Gastrocnemius medialis (tissue), 4 donors: ENCODE measurements around the gene KCNC4. TPM values are rescaled to one million over a fixed set of nuclear protein-coding genes. Genes with fewer than 3 reads are reported as not detected.

Source experiments
- ATAC-seq, 2 donors: fragments of 150-250 bp; one replicate each; pipeline ENCODE4 v1.9.1; 2016
- DNase-seq, 2 donors: peaks; one replicate each; pipeline ENCODE4 v3.0.0-alpha.2; 2019
- H3K27ac ChIP-seq, 4 donors: fragments of 200-600 bp; sonication (generic); 1 replicate in 1 of 4; 2 replicates in 3 of 4; pipeline ENCODE4 v1.5.1; 2016 to 2018; ENCODE audit warnings: mild to moderate bottlenecking in 2 of 4, moderate library complexity in 1 of 4
- H3K27me3 ChIP-seq, 3 donors: fragments of 200-600 bp; sonication (generic) in 2 of 3; 1 replicate in 1 of 3; 2 replicates in 2 of 3; pipeline versions ENCODE4 v1.5.1 to v1.6.0; 2016 to 2019; ENCODE audit warnings: mild to moderate bottlenecking in 1 of 3, moderate library complexity in 1 of 3
- H3K36me3 ChIP-seq, 2 donors: fragments of 200-600 bp; sonication (generic) in 1 of 2; one replicate each; pipeline ENCODE4 v1.5.1; 2017 to 2018
- H3K4me1 ChIP-seq, 2 donors: fragments of 200-600 bp; sonication (generic) in 1 of 2; one replicate each; pipeline ENCODE4 v1.5.1; 2016 to 2017; ENCODE audit warnings: mild to moderate bottlenecking in 2 of 2
- H3K4me3 ChIP-seq, 4 donors: fragments of 200-600 bp; sonication (generic) in 3 of 4; 1 replicate in 1 of 4; 2 replicates in 3 of 4; pipeline ENCODE4 v1.5.1; 2016 to 2019; ENCODE audit warnings: mild to moderate bottlenecking in 2 of 4
- H3K9me3 ChIP-seq, 3 donors: fragments of 200-600 bp; sonication (generic) in 2 of 3; 1 replicate in 1 of 3; 2 replicates in 2 of 3; pipeline ENCODE4 v1.5.1; 2016 to 2019
- CTCF ChIP-seq, 5 experiments: fragments of 450-650 bp in 3 of 5; fragments of 200-600 bp in 2 of 5; sonication (generic) in 2 of 5; IDR thresholded peaks in 4 of 5; conservative IDR thresholded peaks in 1 of 5; 1 replicate in 4 of 5; 2 replicates in 1 of 5; pipeline ENCODE4 v1.5.1; 2016 to 2019; ENCODE audit warnings: antibody characterized with exemption in 5 of 5, mild to moderate bottlenecking in 3 of 5, moderate library complexity in 3 of 5
- POLR2A ChIP-seq, 2 donors: fragments of 450-650 bp; IDR thresholded peaks; one replicate each; pipeline ENCODE4 v1.6.1; 2017; ENCODE audit warnings: antibody characterized with exemption in 2 of 2, mild to moderate bottlenecking in 2 of 2, moderate library complexity in 2 of 2
- in situ Hi-C, 4 donors: fragments of 200-750 bp; cut with MboI; loops; one replicate each; pipeline versions ENCODE4 v1.15.0 to v1.8.0; 2017; ENCODE audit warnings: low sequenced_read_pairs in 4 of 4
- intact Hi-C: fragments of 100-400 bp; cut with DNase I; formaldehyde crosslinking; loops from one replicate; pipeline ENCODE4 v1.15.1; 2023; ENCODE audit warnings: low total_unique reads
- total RNA-seq, 4 donors: library from RNA; depleted of rRNA; stranded (reverse); fragments of >200 nt; gene quantifications; one replicate each; pipeline versions ENCODE4 v1.1.0 to v1.2.3, GENCODE V29; 2016

Gene KCNC4
- total RNA-seq, 4 donors from 2014 or later = 3.1 to 9.1 (median 4.1) TPM

- intact Hi-C loops (no loop called here), in situ Hi-C loops (no loop called here)
- DNase-seq (no peak), ATAC-seq (peak in 1 of 2 donors; percentile 2)
- no peaks in the 10 kb centered on the region for H3K9me3 ChIP-seq
- H3K4me3 ChIP-seq = peak overlapping the region; percentile 57 to 88 (median 68)
- H3K27me3 ChIP-seq = peaks cover 7 to 17% (median 14%) of the 10 kb centered on the region in 3 donors
- TF ChIP-seq POLR2A (IDR thresholded peaks at IDR 0.05) (no peak), CTCF (IDR thresholded peaks at IDR 0.05 in 4 of 5, conservative IDR thresholded peaks at IDR 0.05 in 1 of 5) (no peak)
- peaks cover 5 to 7% of the 10 kb centered on the region in 2 donors for H3K4me1 ChIP-seq
- H3K27ac ChIP-seq = peak overlapping the region in 3 of 4 donors; percentile 8 to 84 (median 84)
- no peaks in the 10 kb centered on the region for H3K36me3 ChIP-seq
Measured at GRCh38 chr1:110211496-110212168, 1.5 kb downstream of the KCNC4 start.

GRCh38 chr1:110212169-110213142 is 2.3 kb downstream of the KCNC4 start:
- no peaks in the 10 kb centered on the region for H3K36me3 ChIP-seq
- intact Hi-C loops (no loop called here), in situ Hi-C loops (no loop called here)
- H3K9me3 ChIP-seq = no peaks in the 10 kb centered on the region
- peaks cover 7 to 17% (median 14%) of the 10 kb centered on the region in 3 donors for H3K27me3 ChIP-seq
- H3K4me1 ChIP-seq = peaks cover 5 to 7% of the 10 kb centered on the region in 2 donors
- H3K4me3 ChIP-seq = peak overlapping the region; percentile 57 to 88 (median 68)
- H3K27ac ChIP-seq = peak overlapping the region in 3 of 4 donors; percentile 7 to 84 (median 8)
- ATAC-seq = no peak
- no peak for TF ChIP-seq CTCF (IDR thresholded peaks at IDR 0.05 in 4 of 5, conservative IDR thresholded peaks at IDR 0.05 in 1 of 5)
- no peak for TF ChIP-seq POLR2A (IDR thresholded peaks at IDR 0.05)
- DNase-seq = no peak

- DNase-seq = no peak
- Histone ChIP-seq H3K36me3 (no peaks in the 10 kb centered on the region), H3K9me3 (no peaks in the 10 kb centered on the region), H3K4me1 (peaks cover 5 to 7% of the 10 kb centered on the region in 2 donors), H3K27me3 (peaks cover 7 to 17% (median 14%) of the 10 kb centered on the region in 3 donors), H3K27ac (no peak overlapping the region), H3K4me3 (no peak overlapping the region)
- intact Hi-C loops = no loop called here
- in situ Hi-C loops = no loop called here
- ATAC-seq = no peak
- TF ChIP-seq CTCF (IDR thresholded peaks at IDR 0.05 in 4 of 5, conservative IDR thresholded peaks at IDR 0.05 in 1 of 5) (no peak), POLR2A (IDR thresholded peaks at IDR 0.05) (no peak)
Measured at GRCh38 chr1:110213143-110213540, 3.0 kb downstream of the KCNC4 start.

- no peak overlapping the region for H3K4me3 ChIP-seq
- H3K36me3 ChIP-seq = no peaks in the 10 kb centered on the region
- no peaks in the 10 kb centered on the region for H3K4me1 ChIP-seq
- no peak overlapping the region for H3K27ac ChIP-seq
- no peak for TF ChIP-seq POLR2A (IDR thresholded peaks at IDR 0.05)
- TF ChIP-seq CTCF (IDR thresholded peaks at IDR 0.05 in 4 of 5, conservative IDR thresholded peaks at IDR 0.05 in 1 of 5) = no peak
- H3K27me3 ChIP-seq = peaks cover 7 to 17% (median 14%) of the 10 kb centered on the region in 3 donors
- no peak for DNase-seq
- in situ Hi-C loops = no loop called here
- H3K9me3 ChIP-seq = no peaks in the 10 kb centered on the region
- intact Hi-C loops = no loop called here
- ATAC-seq = no peak
Measured at GRCh38 chr1:110214454-110215404, 4.6 kb downstream of the KCNC4 start.
